Progenitor cell of endocrine pancreas (in vitro differentiated cells): Measurements from ENCODE around the gene DHODH. TPM values are rescaled to one million over a fixed set of nuclear protein-coding genes. Genes with fewer than 3 reads are reported as not detected.

Source experiments
- DNase-seq: peaks from one replicate; pipeline ENCODE4 v3.0.0; 2021; ENCODE audit warnings: low spot score; ENCODE audit not compliant: unreplicated experiment
- H3K27ac Mint-ChIP-seq: 2 replicates; pipeline ENCODE4 v1.8.0; 2021; ENCODE audit warnings: mild to moderate bottlenecking, moderate library complexity, mixed read lengths
- H3K27me3 Mint-ChIP-seq: 2 replicates; pipeline ENCODE4 v1.8.0; 2021; ENCODE audit warnings: mixed read lengths
- H3K36me3 Mint-ChIP-seq: 2 replicates; pipeline ENCODE4 v1.8.0; 2022; ENCODE audit warnings: mixed read lengths; ENCODE audit not compliant: insufficient read depth
- H3K4me1 Mint-ChIP-seq: 2 replicates; pipeline ENCODE4 v1.8.0; 2021; ENCODE audit warnings: low read depth, mixed read lengths
- H3K4me3 Mint-ChIP-seq: 2 replicates; pipeline ENCODE4 v1.8.0; 2021; ENCODE audit warnings: low read depth, mild to moderate bottlenecking, moderate library complexity, mixed read lengths
- H3K9me3 Mint-ChIP-seq: 2 replicates; pipeline ENCODE4 v1.8.0; 2021; ENCODE audit warnings: low read depth, mixed read lengths
- total RNA-seq: library from RNA; stranded (reverse); gene quantifications from 2 replicates; pipeline ENCODE4 v1.2.1, GENCODE V29; 2021
- TF ChIP-seq, protein P1 (sequence below): fragments of 200-600 bp; sonication (generic); IDR thresholded peaks from one replicate; pipeline ENCODE4 v1.5.0; 2021; ENCODE audit warnings: antibody characterized with exemption, mild to moderate bottlenecking; ENCODE audit not compliant: unreplicated experiment

DHODH gene
- total RNA-seq, 1 donor from 2014 or later: 13.4 TPM

DNA sequence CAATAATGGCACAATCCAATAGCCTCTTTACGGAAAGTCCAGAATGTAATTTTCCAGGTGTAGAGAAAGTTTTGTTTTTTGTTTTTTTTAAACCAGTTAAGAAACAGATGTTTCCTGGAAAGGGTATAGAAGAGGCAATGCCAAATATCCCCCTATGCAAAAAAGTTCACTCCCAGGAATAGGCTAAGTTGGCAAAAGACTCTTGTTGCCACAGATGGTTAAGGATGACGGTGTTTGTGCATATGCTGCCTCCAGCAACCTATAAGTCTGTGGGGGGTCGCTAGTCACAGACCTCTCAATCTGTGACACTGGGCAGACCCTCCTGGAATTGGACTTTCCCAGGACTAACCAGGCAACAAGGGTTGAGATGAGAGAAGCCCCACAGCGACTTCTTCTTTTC, 24.9 kb downstream of the DHODH start:
- no peaks in the 10 kb centered on the region for H3K27me3 Mint-ChIP-seq
- no peak overlapping the region for H3K27ac Mint-ChIP-seq
- H3K9me3 Mint-ChIP-seq: no peaks in the 10 kb centered on the region
- TF ChIP-seq, protein P1, sequence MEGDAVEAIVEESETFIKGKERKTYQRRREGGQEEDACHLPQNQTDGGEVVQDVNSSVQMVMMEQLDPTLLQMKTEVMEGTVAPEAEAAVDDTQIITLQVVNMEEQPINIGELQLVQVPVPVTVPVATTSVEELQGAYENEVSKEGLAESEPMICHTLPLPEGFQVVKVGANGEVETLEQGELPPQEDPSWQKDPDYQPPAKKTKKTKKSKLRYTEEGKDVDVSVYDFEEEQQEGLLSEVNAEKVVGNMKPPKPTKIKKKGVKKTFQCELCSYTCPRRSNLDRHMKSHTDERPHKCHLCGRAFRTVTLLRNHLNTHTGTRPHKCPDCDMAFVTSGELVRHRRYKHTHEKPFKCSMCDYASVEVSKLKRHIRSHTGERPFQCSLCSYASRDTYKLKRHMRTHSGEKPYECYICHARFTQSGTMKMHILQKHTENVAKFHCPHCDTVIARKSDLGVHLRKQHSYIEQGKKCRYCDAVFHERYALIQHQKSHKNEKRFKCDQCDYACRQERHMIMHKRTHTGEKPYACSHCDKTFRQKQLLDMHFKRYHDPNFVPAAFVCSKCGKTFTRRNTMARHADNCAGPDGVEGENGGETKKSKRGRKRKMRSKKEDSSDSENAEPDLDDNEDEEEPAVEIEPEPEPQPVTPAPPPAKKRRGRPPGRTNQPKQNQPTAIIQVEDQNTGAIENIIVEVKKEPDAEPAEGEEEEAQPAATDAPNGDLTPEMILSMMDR: no peak
- no peak overlapping the region for H3K4me3 Mint-ChIP-seq
- H3K36me3 Mint-ChIP-seq: peaks cover 2% of the 10 kb centered on the region
- DNase-seq: no peak
- no peaks in the 10 kb centered on the region for H3K4me1 Mint-ChIP-seq

DNA sequence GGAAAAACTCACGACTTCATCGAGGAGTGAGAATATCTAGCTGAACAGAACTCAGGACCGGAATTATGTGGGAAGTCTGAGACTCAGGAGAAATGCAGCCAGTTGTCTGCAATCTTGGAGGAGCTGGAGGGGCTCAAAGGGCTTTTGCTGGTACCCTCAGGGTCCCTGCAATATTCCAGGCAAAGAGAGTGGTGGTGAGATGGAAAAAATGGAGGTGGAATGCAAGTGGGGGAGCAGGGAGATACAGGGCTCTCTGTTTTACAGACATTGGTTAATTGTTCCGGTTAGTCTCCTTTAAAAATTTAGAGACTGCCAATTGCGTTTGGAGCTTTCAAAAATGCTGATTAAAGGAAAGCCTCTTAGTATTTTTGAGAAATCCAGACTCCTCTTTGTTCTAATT, 27.6 kb downstream of the DHODH start:
- H3K27me3 Mint-ChIP-seq: no peaks in the 10 kb centered on the region
- H3K4me3 Mint-ChIP-seq: no peak overlapping the region
- TF ChIP-seq, protein P1: no peak
- no peaks in the 10 kb centered on the region for H3K36me3 Mint-ChIP-seq
- no peaks in the 10 kb centered on the region for H3K9me3 Mint-ChIP-seq
- H3K27ac Mint-ChIP-seq: no peak overlapping the region
- DNase-seq: no peak
- H3K4me1 Mint-ChIP-seq: no peaks in the 10 kb centered on the region

DNA sequence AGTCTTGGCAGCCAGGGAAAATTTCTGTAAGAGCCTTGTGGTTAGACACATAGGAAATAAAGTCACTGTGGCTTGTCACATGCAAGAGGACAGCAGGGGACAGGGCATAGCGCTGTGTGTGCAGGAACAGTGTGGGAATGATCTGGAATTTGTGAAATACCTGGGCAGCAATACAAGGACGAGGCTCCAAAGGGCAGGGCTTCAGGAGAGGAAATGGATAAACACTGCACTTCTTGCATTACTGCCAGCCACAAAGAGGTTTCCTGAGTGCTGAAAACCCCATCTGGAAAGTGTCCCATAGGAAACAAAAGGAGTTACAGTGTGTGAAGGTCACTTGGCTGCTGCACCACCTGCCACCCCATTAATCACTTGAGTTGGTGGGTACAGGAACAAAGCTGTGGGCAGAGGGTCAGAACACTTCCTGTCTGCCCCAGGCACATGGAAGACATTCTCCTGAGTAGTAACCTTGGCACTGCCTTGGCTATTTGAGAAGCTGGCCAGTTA, 33.7 kb downstream of the DHODH start:
- Mint-ChIP-seq H3K27me3 (no peaks in the 10 kb centered on the region), H3K36me3 (no peaks in the 10 kb centered on the region), H3K4me3 (no peak overlapping the region), H3K9me3 (no peaks in the 10 kb centered on the region), H3K4me1 (peaks cover 2% of the 10 kb centered on the region), H3K27ac (no peak overlapping the region)
- TF ChIP-seq, protein P1: no peak
- DNase-seq: no peak

DNA sequence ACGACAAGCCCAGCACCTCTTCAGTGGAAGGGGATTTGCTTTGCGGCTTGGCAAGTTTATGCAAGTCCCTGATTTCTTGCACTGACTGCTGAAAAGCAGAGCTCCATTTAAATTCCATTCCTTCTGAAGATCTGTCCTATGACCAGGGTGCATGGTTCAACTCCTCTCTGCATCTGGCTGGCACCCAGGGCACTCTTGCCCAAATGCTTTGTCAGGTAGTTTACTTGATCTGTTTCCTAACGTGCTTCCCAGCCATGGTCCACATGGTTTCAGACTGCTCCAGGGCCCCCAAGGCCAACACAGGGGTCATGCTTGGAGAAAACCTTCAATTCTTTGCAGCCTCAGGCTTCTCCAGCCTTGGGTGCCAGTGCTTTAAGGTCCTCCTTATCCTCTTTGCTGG, 34.5 kb downstream of the DHODH start:
- TF ChIP-seq, protein P1: no peak
- H3K9me3 Mint-ChIP-seq: no peaks in the 10 kb centered on the region
- H3K27ac Mint-ChIP-seq: no peak overlapping the region
- H3K36me3 Mint-ChIP-seq: no peaks in the 10 kb centered on the region
- H3K4me3 Mint-ChIP-seq: no peak overlapping the region
- H3K4me1 Mint-ChIP-seq: peaks cover 2% of the 10 kb centered on the region
- no peaks in the 10 kb centered on the region for H3K27me3 Mint-ChIP-seq
- DNase-seq: no peak

DNA sequence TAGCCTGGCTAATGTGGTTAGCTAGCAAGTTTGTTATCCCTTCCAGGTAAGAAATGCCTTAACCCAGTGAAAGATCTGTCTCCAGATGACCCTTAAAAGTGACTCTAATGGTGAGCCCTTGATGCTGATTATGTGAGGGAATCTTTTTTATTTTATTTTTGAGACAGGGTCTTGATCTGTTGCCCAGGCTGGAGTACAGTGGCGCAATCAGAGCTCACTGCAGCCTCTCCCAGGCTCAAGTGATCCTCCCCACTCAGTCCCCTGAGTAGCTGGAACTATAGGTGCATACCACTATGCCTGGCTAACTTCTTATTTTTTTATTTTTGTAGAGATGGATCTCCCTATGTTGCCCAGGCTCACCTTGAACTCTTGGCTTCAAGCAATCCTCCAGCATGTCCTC, 35.0 kb downstream of the DHODH start:
- Mint-ChIP-seq H3K9me3 (no peaks in the 10 kb centered on the region), H3K4me1 (peaks cover 2% of the 10 kb centered on the region), H3K27me3 (no peaks in the 10 kb centered on the region), H3K27ac (no peak overlapping the region), H3K4me3 (no peak overlapping the region), H3K36me3 (no peaks in the 10 kb centered on the region)
- DNase-seq: no peak
- TF ChIP-seq, protein P1: no peak
